Gastrocnemius medialis (tissue), 4 donors: ENCODE measurements around the gene RNU6-9. TPM values are rescaled to one million over a fixed set of nuclear protein-coding genes. Genes with fewer than 3 reads are reported as not detected.
"Not testable (repeated sequence)": the region's sequence is repeated elsewhere in the genome, so short reads cannot be mapped to it uniquely, and the experiment has no call there.

ENCODE experiments used
- ATAC-seq, 2 donors: fragments of 150-250 bp; one replicate each; pipeline ENCODE4 v1.9.1; 2016
- DNase-seq, 2 donors: peaks; one replicate each; pipeline ENCODE4 v3.0.0-alpha.2; 2019
- H3K27ac ChIP-seq, 4 donors: fragments of 200-600 bp; sonication (generic); 1 replicate in 1 of 4; 2 replicates in 3 of 4; pipeline ENCODE4 v1.5.1; 2016 to 2018; ENCODE audit warnings: mild to moderate bottlenecking in 2 of 4, moderate library complexity in 1 of 4
- H3K27me3 ChIP-seq, 3 donors: fragments of 200-600 bp; sonication (generic) in 2 of 3; 1 replicate in 1 of 3; 2 replicates in 2 of 3; pipeline versions ENCODE4 v1.5.1 to v1.6.0; 2016 to 2019; ENCODE audit warnings: mild to moderate bottlenecking in 1 of 3, moderate library complexity in 1 of 3
- H3K36me3 ChIP-seq, 2 donors: fragments of 200-600 bp; sonication (generic) in 1 of 2; one replicate each; pipeline ENCODE4 v1.5.1; 2017 to 2018
- H3K4me1 ChIP-seq, 2 donors: fragments of 200-600 bp; sonication (generic) in 1 of 2; one replicate each; pipeline ENCODE4 v1.5.1; 2016 to 2017; ENCODE audit warnings: mild to moderate bottlenecking in 2 of 2
- H3K4me3 ChIP-seq, 4 donors: fragments of 200-600 bp; sonication (generic) in 3 of 4; 1 replicate in 1 of 4; 2 replicates in 3 of 4; pipeline ENCODE4 v1.5.1; 2016 to 2019; ENCODE audit warnings: mild to moderate bottlenecking in 2 of 4
- H3K9me3 ChIP-seq, 3 donors: fragments of 200-600 bp; sonication (generic) in 2 of 3; 1 replicate in 1 of 3; 2 replicates in 2 of 3; pipeline ENCODE4 v1.5.1; 2016 to 2019
- CTCF ChIP-seq, 5 experiments: fragments of 450-650 bp in 3 of 5; fragments of 200-600 bp in 2 of 5; sonication (generic) in 2 of 5; IDR thresholded peaks in 4 of 5; conservative IDR thresholded peaks in 1 of 5; 1 replicate in 4 of 5; 2 replicates in 1 of 5; pipeline ENCODE4 v1.5.1; 2016 to 2019; ENCODE audit warnings: antibody characterized with exemption in 5 of 5, mild to moderate bottlenecking in 3 of 5, moderate library complexity in 3 of 5
- POLR2A ChIP-seq, 2 donors: fragments of 450-650 bp; IDR thresholded peaks; one replicate each; pipeline ENCODE4 v1.6.1; 2017; ENCODE audit warnings: antibody characterized with exemption in 2 of 2, mild to moderate bottlenecking in 2 of 2, moderate library complexity in 2 of 2
- in situ Hi-C, 4 donors: fragments of 200-750 bp; cut with MboI; loops; one replicate each; pipeline versions ENCODE4 v1.15.0 to v1.8.0; 2017; ENCODE audit warnings: low sequenced_read_pairs in 4 of 4
- intact Hi-C: fragments of 100-400 bp; cut with DNase I; formaldehyde crosslinking; loops from one replicate; pipeline ENCODE4 v1.15.1; 2023; ENCODE audit warnings: low total_unique reads
- total RNA-seq, 4 donors: library from RNA; depleted of rRNA; stranded (reverse); fragments of >200 nt; gene quantifications; one replicate each; pipeline versions ENCODE4 v1.1.0 to v1.2.3, GENCODE V29; 2016

The RNU6-9 gene
- total RNA-seq, 4 donors from 2014 or later: not detected

GRCh38 chr19:848386-848921 is 44.8 kb upstream of the RNU6-9 start:
- Histone ChIP-seq H3K4me3 (no peak overlapping the region), H3K4me1 (peaks cover 0 to 11% of the 10 kb centered on the region in 2 donors), H3K27ac (no peak overlapping the region), H3K36me3 (no peaks in the 10 kb centered on the region), H3K9me3 (no peaks in the 10 kb centered on the region), H3K27me3 (peaks cover 60 to 70% (median 65%) of the 10 kb centered on the region in 3 donors)
- in situ Hi-C loops (no loop called here), intact Hi-C loops (no loop called here)
- ATAC-seq: no peak
- DNase-seq: no peak
- TF ChIP-seq CTCF (IDR thresholded peaks at IDR 0.05 in 4 of 5, conservative IDR thresholded peaks at IDR 0.05 in 1 of 5) (no peak), POLR2A (IDR thresholded peaks at IDR 0.05) (no peak)

GRCh38 chr19:849195-849594 is 44.1 kb upstream of the RNU6-9 start:
- H3K4me3 ChIP-seq, DNase-seq, H3K4me1 ChIP-seq, H3K36me3 ChIP-seq, H3K27ac ChIP-seq, in situ Hi-C loops, intact Hi-C loops, H3K9me3 ChIP-seq, ATAC-seq: not testable (repeated sequence)
- H3K27me3 ChIP-seq: peaks cover 59 to 64% (median 64%) of the 10 kb centered on the region in 3 donors

- H3K4me1 ChIP-seq: peaks cover 0 to 6% of the 10 kb centered on the region in 2 donors
- in situ Hi-C loops: loop anchor here in 1 of 4 donors (25.0 kb wide), 1 partner anchor 137 kb away; the partner anchor contains the start of gene WDR18
- no peaks in the 10 kb centered on the region for H3K9me3 ChIP-seq
- ATAC-seq (peak; percentile 89 to 90), DNase-seq (peak; percentile 74 to 86)
- peak overlapping the region; percentile 59 to 79 (median 72) for H3K27ac ChIP-seq
- no peaks in the 10 kb centered on the region for H3K36me3 ChIP-seq
- intact Hi-C loops: no loop called here
- H3K4me3 ChIP-seq: peak overlapping the region in 1 of 4 donors; percentile 17
- no peak for TF ChIP-seq CTCF (IDR thresholded peaks at IDR 0.05 in 4 of 5, conservative IDR thresholded peaks at IDR 0.05 in 1 of 5)
- no peak for TF ChIP-seq POLR2A (IDR thresholded peaks at IDR 0.05)
- peaks cover 58 to 66% (median 58%) of the 10 kb centered on the region in 3 donors for H3K27me3 ChIP-seq
Measured at GRCh38 chr19:850221-850978, 42.9 kb upstream of the RNU6-9 start.

- no peak for TF ChIP-seq POLR2A (IDR thresholded peaks at IDR 0.05)
- TF ChIP-seq CTCF (IDR thresholded peaks at IDR 0.05 in 4 of 5, conservative IDR thresholded peaks at IDR 0.05 in 1 of 5): no peak
- Histone ChIP-seq H3K9me3 (no peaks in the 10 kb centered on the region), H3K27me3 (peaks cover 58 to 66% (median 58%) of the 10 kb centered on the region in 3 donors), H3K36me3 (no peaks in the 10 kb centered on the region), H3K27ac (peak overlapping the region; percentile 59 to 79 (median 72)), H3K4me1 (peaks cover 0 to 6% of the 10 kb centered on the region in 2 donors), H3K4me3 (peak overlapping the region in 1 of 4 donors; percentile 17)
- DNase-seq (no peak), ATAC-seq (no peak)
- intact Hi-C loops: no loop called here
- in situ Hi-C loops: loop anchor here in 1 of 4 donors (25.0 kb wide), 1 partner anchor 136 kb away; the partner anchor contains the start of gene WDR18
Measured at GRCh38 chr19:850979-851335, 42.3 kb upstream of the RNU6-9 start.
